Upper lobe of left lung (tissue), 6 donors: ENCODE data around the gene KATNB1. TPM values are rescaled to one million over a fixed set of nuclear protein-coding genes. Genes with fewer than 3 reads are reported as not detected.

ENCODE experiments used
- ATAC-seq, 2 donors: fragments of 200-7000 bp; cut with Tn5 transposase; one replicate each; pipeline ENCODE4 v1.9.1; 2022; ENCODE audit warnings: mild to moderate bottlenecking in 2 of 2, moderate library complexity in 2 of 2; ENCODE audit not compliant: low FRiP score in 2 of 2
- DNase-seq, 2 donors: peaks; one replicate each; pipeline ENCODE4 v3.0.0-alpha.2; 2019 to 2020
- H3K27ac ChIP-seq, 4 donors: fragments of 200-600 bp; sonication (generic); one replicate each; pipeline ENCODE4 v1.5.1; 2016 to 2019
- H3K27me3 ChIP-seq, 4 donors: fragments of 200-600 bp; sonication (generic); one replicate each; pipeline ENCODE4 v1.5.1; 2017 to 2019
- H3K36me3 ChIP-seq, 4 donors: fragments of 200-600 bp; sonication (generic); one replicate each; pipeline ENCODE4 v1.5.1; 2016 to 2019
- H3K4me1 ChIP-seq, 4 donors: fragments of 200-600 bp; sonication (generic); one replicate each; pipeline ENCODE4 v1.5.1; 2018 to 2019
- H3K4me3 ChIP-seq, 4 donors: fragments of 200-600 bp; sonication (generic); one replicate each; pipeline ENCODE4 v1.5.1; 2017 to 2019; ENCODE audit warnings: mild to moderate bottlenecking in 2 of 4, moderate library complexity in 1 of 4
- H3K9me3 ChIP-seq, 4 donors: fragments of 200-600 bp; sonication (generic); one replicate each; pipeline ENCODE4 v1.5.1; 2018 to 2019
- EP300 ChIP-seq, 4 donors: sonication (generic); formaldehyde crosslinking; IDR thresholded peaks; one replicate each; pipeline ENCODE4 v1.5.1; 2017; ENCODE audit warnings: antibody characterized with exemption in 4 of 4, control low read depth in 2 of 4
- POLR2A ChIP-seq, 4 donors: fragments of 450-650 bp; IDR thresholded peaks; one replicate each; pipeline ENCODE4 v1.5.1; 2016 to 2017; ENCODE audit warnings: antibody characterized with exemption in 4 of 4, mild to moderate bottlenecking in 2 of 4
- POLR2AphosphoS5 ChIP-seq, 2 donors: sonication (generic); formaldehyde crosslinking; IDR thresholded peaks; one replicate each; pipeline ENCODE4 v1.5.1; 2017; ENCODE audit warnings: antibody characterized with exemption in 2 of 2
- WGBS, 2 donors: methylation state at CpG; one replicate each; pipeline ENCODE4 v1.1.5; 2017 to 2018; 5-methylcytosine and 5-hydroxymethylcytosine counted together
- total RNA-seq, 6 donors: library from RNA; depleted of rRNA in 4 of 6; stranded (reverse); fragments of >200 nt in 4 of 6; gene quantifications; one replicate each; pipeline versions ENCODE4 v1.1.0 to v1.2.1, GENCODE V29; 2016 to 2021
- TF ChIP-seq, protein P1 (sequence below), 6 experiments: fragments of 450-650 bp in 4 of 6; fragments of 200-600 bp in 2 of 6; sonication (generic) in 2 of 6; IDR thresholded peaks; one replicate each; pipeline ENCODE4 v1.5.1; 2016 to 2019; ENCODE audit warnings: antibody characterized with exemption in 6 of 6
- donor health status: DM: no; HTN: no; CAD: no; lungs with moderate emphysema.
- donor health status: DM: no; HTN: yes; CAD: no; lungs with severe emphysema.

The KATNB1 gene
- total RNA-seq, 6 donors from 2014 or later, result 19.6 to 26.6 (median 21.5) TPM

DNA sequence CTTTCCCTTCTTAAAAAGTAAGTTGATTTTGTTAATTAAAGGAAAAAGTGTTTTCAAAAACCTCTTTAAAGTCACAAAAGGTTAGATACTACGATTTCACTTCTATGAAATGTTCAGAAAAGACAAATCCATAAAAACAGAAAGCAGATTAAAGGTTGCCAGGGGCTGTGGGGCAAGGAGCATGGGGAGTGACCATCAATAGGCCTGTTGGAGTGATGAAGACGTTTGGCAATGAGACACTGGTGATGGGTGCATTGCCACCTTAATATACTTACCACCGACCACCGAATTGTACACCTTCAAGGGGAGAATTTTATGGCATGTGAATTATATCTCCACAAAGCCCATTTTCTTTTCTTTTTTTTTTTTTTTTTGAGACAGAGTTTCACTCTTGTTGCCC, 47.5 kb downstream of the KATNB1 start:
- Histone ChIP-seq H3K27me3 (no peaks in the 10 kb centered on the region), H3K4me3 (no peak overlapping the region), H3K9me3 (no peaks in the 10 kb centered on the region), H3K4me1 (peaks cover 15 to 21% (median 17%) of the 10 kb centered on the region in 4 donors), H3K36me3 (peaks cover 0 to 53% (median 16%) of the 10 kb centered on the region in 4 donors), H3K27ac (peak overlapping the region in 2 of 4 donors; percentile 31 to 55)
- no peak for DNase-seq
- ATAC-seq, result no peak
- TF ChIP-seq, protein P1, sequence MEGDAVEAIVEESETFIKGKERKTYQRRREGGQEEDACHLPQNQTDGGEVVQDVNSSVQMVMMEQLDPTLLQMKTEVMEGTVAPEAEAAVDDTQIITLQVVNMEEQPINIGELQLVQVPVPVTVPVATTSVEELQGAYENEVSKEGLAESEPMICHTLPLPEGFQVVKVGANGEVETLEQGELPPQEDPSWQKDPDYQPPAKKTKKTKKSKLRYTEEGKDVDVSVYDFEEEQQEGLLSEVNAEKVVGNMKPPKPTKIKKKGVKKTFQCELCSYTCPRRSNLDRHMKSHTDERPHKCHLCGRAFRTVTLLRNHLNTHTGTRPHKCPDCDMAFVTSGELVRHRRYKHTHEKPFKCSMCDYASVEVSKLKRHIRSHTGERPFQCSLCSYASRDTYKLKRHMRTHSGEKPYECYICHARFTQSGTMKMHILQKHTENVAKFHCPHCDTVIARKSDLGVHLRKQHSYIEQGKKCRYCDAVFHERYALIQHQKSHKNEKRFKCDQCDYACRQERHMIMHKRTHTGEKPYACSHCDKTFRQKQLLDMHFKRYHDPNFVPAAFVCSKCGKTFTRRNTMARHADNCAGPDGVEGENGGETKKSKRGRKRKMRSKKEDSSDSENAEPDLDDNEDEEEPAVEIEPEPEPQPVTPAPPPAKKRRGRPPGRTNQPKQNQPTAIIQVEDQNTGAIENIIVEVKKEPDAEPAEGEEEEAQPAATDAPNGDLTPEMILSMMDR (IDR thresholded peaks at IDR 0.05), result no peak
- TF ChIP-seq EP300 (IDR thresholded peaks at IDR 0.05) (no peak), POLR2AphosphoS5 (IDR thresholded peaks at IDR 0.05) (no peak), POLR2A (IDR thresholded peaks at IDR 0.05) (no peak)
- WGBS, 2 donors, result 83 to 87% methylated on average over 4 of the region's 4 CpGs

DNA sequence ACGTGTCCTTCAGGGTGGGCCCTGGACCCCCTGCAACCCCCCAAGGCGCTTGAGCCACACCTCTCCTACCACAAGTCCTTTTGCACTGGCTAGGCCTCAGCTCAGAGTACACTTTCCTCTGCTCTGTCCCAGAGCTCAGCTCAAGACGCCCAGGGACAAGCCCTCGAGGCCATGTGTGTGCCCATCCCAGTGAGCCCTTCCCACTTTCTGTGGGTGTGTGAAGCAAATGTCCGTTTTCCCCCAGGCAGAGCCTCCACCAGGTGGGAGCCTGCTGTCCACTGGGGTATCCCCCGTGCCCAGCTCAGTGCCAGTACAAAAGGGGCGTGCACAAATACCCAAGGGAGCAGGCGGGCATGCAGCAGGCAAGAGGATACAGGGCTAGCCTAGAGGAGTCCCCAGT, 48.3 kb downstream of the KATNB1 start:
- ATAC-seq (no peak), DNase-seq (no peak)
- Histone ChIP-seq H3K27ac (no peak overlapping the region), H3K36me3 (peaks cover 0 to 58% (median 20%) of the 10 kb centered on the region in 4 donors), H3K9me3 (no peaks in the 10 kb centered on the region), H3K4me1 (peaks cover 17 to 25% (median 21%) of the 10 kb centered on the region in 4 donors), H3K27me3 (no peaks in the 10 kb centered on the region), H3K4me3 (no peak overlapping the region)
- TF ChIP-seq POLR2A (IDR thresholded peaks at IDR 0.05) (no peak), EP300 (IDR thresholded peaks at IDR 0.05) (no peak), POLR2AphosphoS5 (IDR thresholded peaks at IDR 0.05) (no peak)
- TF ChIP-seq, protein P1 (IDR thresholded peaks at IDR 0.05), result no peak
- 80 to 97% methylated on average over 4 to 5 of the region's 8 CpGs for WGBS, 2 donors

DNA sequence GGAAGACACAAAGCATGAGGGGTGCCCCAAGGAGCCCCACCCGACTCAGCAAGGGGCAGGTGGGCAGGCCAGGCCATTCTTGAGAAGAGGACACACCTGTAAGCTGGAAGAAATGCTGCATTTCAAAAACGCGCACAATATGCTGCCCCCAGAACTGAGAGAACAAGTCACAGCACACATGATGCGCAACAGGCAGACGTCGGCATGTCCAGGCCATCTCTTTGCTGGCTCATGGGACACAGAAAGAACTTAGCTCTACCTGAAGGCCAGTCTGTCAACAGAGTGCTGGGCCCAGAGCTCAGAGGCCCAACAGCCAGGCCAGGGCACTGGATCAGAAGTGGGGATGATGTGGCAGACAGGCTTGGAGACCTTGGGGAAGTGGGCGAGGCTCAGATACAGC, 48.8 kb downstream of the KATNB1 start:
- Histone ChIP-seq H3K9me3 (no peaks in the 10 kb centered on the region), H3K36me3 (peaks cover 0 to 59% (median 22%) of the 10 kb centered on the region in 4 donors), H3K4me1 (peaks cover 17 to 25% (median 21%) of the 10 kb centered on the region in 4 donors), H3K27me3 (no peaks in the 10 kb centered on the region), H3K27ac (no peak overlapping the region), H3K4me3 (no peak overlapping the region)
- WGBS, 2 donors, result 88 to 94% methylated on average over 4 to 7 of the region's 7 CpGs
- ATAC-seq, result no peak
- no peak for DNase-seq
- TF ChIP-seq POLR2AphosphoS5 (IDR thresholded peaks at IDR 0.05), result no peak
- no peak for TF ChIP-seq EP300 (IDR thresholded peaks at IDR 0.05)
- TF ChIP-seq, protein P1 (IDR thresholded peaks at IDR 0.05), result no peak
- TF ChIP-seq POLR2A (IDR thresholded peaks at IDR 0.05), result no peak

DNA sequence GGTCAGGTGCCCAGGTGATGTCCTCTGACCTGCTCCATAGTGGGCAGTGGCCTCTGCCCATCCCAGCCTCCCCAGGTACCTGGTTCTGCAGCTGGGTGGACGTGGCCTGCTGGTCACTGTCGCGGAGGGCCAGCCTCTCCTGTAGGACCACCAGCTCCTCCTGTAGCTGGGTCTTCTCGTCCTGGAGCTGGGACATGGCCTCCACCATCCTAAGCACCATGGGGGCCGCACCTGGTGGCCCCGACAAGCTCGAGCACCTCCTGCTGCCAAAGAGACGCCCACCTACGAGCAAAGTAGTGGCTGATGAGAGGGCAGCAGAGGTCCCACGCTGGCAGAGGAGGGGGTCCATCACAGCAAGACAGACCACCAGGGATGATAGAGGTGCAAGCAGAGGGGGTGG, 49.8 kb downstream of the KATNB1 start:
- ATAC-seq, result no peak
- Histone ChIP-seq H3K27ac (no peak overlapping the region), H3K9me3 (no peaks in the 10 kb centered on the region), H3K4me1 (peaks cover 17 to 25% (median 21%) of the 10 kb centered on the region in 4 donors), H3K36me3 (peaks cover 0 to 63% (median 23%) of the 10 kb centered on the region in 4 donors), H3K27me3 (no peaks in the 10 kb centered on the region), H3K4me3 (no peak overlapping the region)
- no peak for TF ChIP-seq POLR2A (IDR thresholded peaks at IDR 0.05)
- TF ChIP-seq, protein P1 (IDR thresholded peaks at IDR 0.05), result no peak
- no peak for TF ChIP-seq EP300 (IDR thresholded peaks at IDR 0.05)
- TF ChIP-seq POLR2AphosphoS5 (IDR thresholded peaks at IDR 0.05), result no peak
- WGBS, 2 donors, result 84 to 100% methylated on average over 1 to 7 of the region's 10 CpGs
- DNase-seq, result no peak

DNA sequence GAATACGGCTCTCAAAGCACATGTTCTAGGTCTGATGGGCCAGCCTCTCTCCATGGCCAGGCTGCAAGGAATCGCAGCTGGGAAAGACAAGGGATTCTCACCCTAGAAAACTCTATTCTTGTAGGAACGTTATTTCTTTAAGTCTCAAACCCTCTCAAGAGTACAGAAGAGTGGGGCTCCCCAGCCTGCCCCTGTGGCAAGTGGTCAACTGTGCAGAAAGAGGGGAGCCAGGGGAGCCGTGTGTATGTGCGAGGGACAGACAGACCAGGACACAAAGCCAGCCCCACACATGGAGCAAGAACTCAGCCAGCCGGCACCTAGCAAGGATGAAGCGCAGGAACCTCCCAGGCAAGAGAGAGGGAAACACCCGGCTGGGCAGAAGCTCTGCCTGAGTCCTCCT, 50.4 kb downstream of the KATNB1 start:
- 93% methylated on average over 8 of the region's 8 CpGs for WGBS, 2 donors
- ATAC-seq (no peak), DNase-seq (no peak)
- H3K4me1 ChIP-seq, result peaks cover 17 to 25% (median 22%) of the 10 kb centered on the region in 4 donors
- peaks cover 0 to 67% (median 25%) of the 10 kb centered on the region in 4 donors for H3K36me3 ChIP-seq
- H3K27ac ChIP-seq, result no peak overlapping the region
- H3K4me3 ChIP-seq, result no peak overlapping the region
- no peaks in the 10 kb centered on the region for H3K27me3 ChIP-seq
- TF ChIP-seq POLR2AphosphoS5 (IDR thresholded peaks at IDR 0.05) (no peak), EP300 (IDR thresholded peaks at IDR 0.05) (no peak)
- H3K9me3 ChIP-seq, result no peaks in the 10 kb centered on the region
